HepG2 (cell line): ENCODE data around the gene SF3B6. TPM values are rescaled to one million over a fixed set of nuclear protein-coding genes. Genes with fewer than 3 reads are reported as not detected.
A peak's percentile ranks its signal among the peaks of the same experiment; 100 is the strongest.

Source experiments
- CBFB ChIP-seq: sonication (generic); formaldehyde crosslinking; IDR thresholded peaks from 2 replicates; pipeline ENCODE4 v1.4.0; 2020; ENCODE audit warnings: missing genetic modification reagents
- CEBPB ChIP-seq: IDR thresholded peaks from 2 replicates; pipeline ENCODE4 v1.6.1; 2011; ENCODE audit warnings: low read depth, low read length, improper control_type of control experiment, borderline replicate concordance
- DBP ChIP-seq: sonication (generic); formaldehyde crosslinking; IDR thresholded peaks from 2 replicates; pipeline ENCODE4 v1.4.0; 2020; ENCODE audit warnings: missing genetic modification reagents; ENCODE audit errors: not compliant biosample characterization
- FOXM1 ChIP-seq: sonication (generic); formaldehyde crosslinking; IDR thresholded peaks from 2 replicates; pipeline ENCODE4 v1.5.0; 2020; ENCODE audit warnings: missing genetic modification reagents
- GTF2F1 ChIP-seq: fragments of 150-350 bp; IDR thresholded peaks from 2 replicates; pipeline ENCODE4 v1.6.1; 2014; ENCODE audit warnings: low read length
- HINFP ChIP-seq: sonication (generic); formaldehyde crosslinking; IDR thresholded peaks from 2 replicates; pipeline ENCODE4 v1.4.0; 2020; ENCODE audit warnings: low read depth, mild to moderate bottlenecking, missing genetic modification reagents
- HNF1A ChIP-seq, 2 experiments: sonication (generic) in 1 of 2; formaldehyde crosslinking in 1 of 2; IDR thresholded peaks; 2 replicates each; pipeline versions ENCODE4 v1.4.0 to v1.6.1; 2016 to 2020; ENCODE audit warnings: borderline replicate concordance in 1 of 2, low read depth in 1 of 2, mild to moderate bottlenecking in 1 of 2, missing genetic modification reagents in 1 of 2
- KAT2B ChIP-seq: fragments of 150-350 bp; IDR thresholded peaks from 2 replicates; pipeline ENCODE4 v1.6.1; 2014; ENCODE audit warnings: low read depth, low read length, borderline replicate concordance
- MLLT10 ChIP-seq: sonication (generic); formaldehyde crosslinking; IDR thresholded peaks from 2 replicates; pipeline ENCODE4 v1.4.0; 2020; ENCODE audit warnings: missing genetic modification reagents
- NFIC ChIP-seq: IDR thresholded peaks from 2 replicates; pipeline ENCODE4 v1.6.1; 2012; ENCODE audit warnings: mild to moderate bottlenecking, low read length, inconsistent platforms
- ZBTB20 ChIP-seq: sonication (generic); formaldehyde crosslinking; IDR thresholded peaks from 2 replicates; pipeline ENCODE4 v1.8.1; 2023; ENCODE audit warnings: missing genetic modification reagents, low read depth, mild to moderate bottlenecking, borderline replicate concordance
- ZBTB46 ChIP-seq: sonication (generic); formaldehyde crosslinking; IDR thresholded peaks from 2 replicates; pipeline ENCODE4 v1.4.0; 2020; ENCODE audit warnings: mild to moderate bottlenecking, missing genetic modification reagents, borderline replicate concordance
- ZIK1 ChIP-seq: sonication (generic); formaldehyde crosslinking; IDR thresholded peaks from 2 replicates; pipeline ENCODE4 v1.5.0; 2020; ENCODE audit warnings: mild to moderate bottlenecking, low read depth, missing genetic modification reagents, borderline replicate concordance
- ZKSCAN5 ChIP-seq: sonication (generic); formaldehyde crosslinking; IDR thresholded peaks from 2 replicates; pipeline ENCODE4 v1.5.1; 2020; ENCODE audit warnings: mild to moderate bottlenecking, missing genetic modification reagents
- ZNF180 ChIP-seq: sonication (generic); formaldehyde crosslinking; IDR thresholded peaks from 2 replicates; pipeline ENCODE4 v1.4.0; 2020; ENCODE audit warnings: low read depth, missing genetic modification reagents, borderline replicate concordance
- ZNF225 ChIP-seq: sonication (generic); formaldehyde crosslinking; IDR thresholded peaks from 2 replicates; pipeline ENCODE4 v1.4.0; 2020; ENCODE audit warnings: mild to moderate bottlenecking, missing genetic modification reagents
- ZNF317 ChIP-seq: sonication (generic); formaldehyde crosslinking; IDR thresholded peaks from 2 replicates; pipeline ENCODE4 v1.5.0; 2020; ENCODE audit warnings: mild to moderate bottlenecking, missing genetic modification reagents
- ZNF446 ChIP-seq: sonication (generic); formaldehyde crosslinking; IDR thresholded peaks from 2 replicates; pipeline ENCODE4 v1.5.0; 2020; ENCODE audit warnings: mild to moderate bottlenecking, missing genetic modification reagents
- ZNF501 ChIP-seq: sonication (generic); formaldehyde crosslinking; IDR thresholded peaks from 2 replicates; pipeline ENCODE4 v1.5.1; 2020; ENCODE audit warnings: mild to moderate bottlenecking, moderate library complexity, missing genetic modification reagents
- ZNF879 ChIP-seq: sonication (generic); formaldehyde crosslinking; IDR thresholded peaks from 2 replicates; pipeline ENCODE4 v1.8.1; 2023; ENCODE audit warnings: missing genetic modification reagents
- ZSCAN22 ChIP-seq: sonication (generic); formaldehyde crosslinking; IDR thresholded peaks from 2 replicates; pipeline ENCODE4 v1.4.0; 2020; ENCODE audit warnings: mild to moderate bottlenecking, missing genetic modification reagents
- polyA plus RNA-seq, 8 experiments: library from polyadenylated mRNA; depleted of rRNA in 3 of 8; stranded (reverse) in 7 of 8; unstranded in 1 of 8; fragments of >200 nt; fragmentation: Illumina TruSeq in 4 of 8; extraction: Trizol in 4 of 8; gene quantifications; 2 replicates each; pipeline versions ENCODE4 v1.2.1 to v1.2.3, GENCODE V29; 2011 to 2016; ENCODE audit warnings: low read depth in 4 of 8, missing spikeins in 1 of 8, mixed read lengths in 1 of 8; ENCODE audit not compliant: insufficient read depth in 1 of 8
- total RNA-seq, 5 experiments: library from RNA; depleted of rRNA; stranded (reverse); fragments of >200 nt; fragmentation: Illumina TruSeq; extraction: Trizol; gene quantifications; 2 replicates each; pipeline ENCODE4 v1.2.3, GENCODE V29; 2016; ENCODE audit warnings: low read depth in 1 of 5

The SF3B6 gene
- total and polyA plus RNA-seq, 2 of the 13 experiments (the other 11 are each of a cell fraction or from before 2014, with no cell fraction given), result 177 to 182 TPM

- TF ChIP-seq ZNF879 (no peak), ZIK1 (CRISPR knock-in tag) (peak; percentile 22; the same call in 1 of the 2 replicates), FOXM1 (CRISPR knock-in tag) (no peak), ZKSCAN5 (CRISPR knock-in tag) (0 out of 2 replicates have a peak, but pooled peaks have one; percentile 33), GTF2F1 (no peak), HNF1A (IDR thresholded peaks at IDR 0.05; ENCODE audit: low read depth) (no peak), HNF1A (CRISPR knock-in tag; IDR thresholded peaks at IDR 0.05; ENCODE audit: borderline replicate concordance) (no peak; the same call in 1 of the 2 replicates), ZSCAN22 (CRISPR knock-in tag) (no peak), MLLT10 (CRISPR knock-in tag) (no peak), ZBTB46 (CRISPR knock-in tag) (peak; percentile 73; the same call in 1 of the 2 replicates), CBFB (CRISPR knock-in tag) (peak; percentile 59), DBP (no peak), ZNF446 (CRISPR knock-in tag) (no peak), ZNF225 (CRISPR knock-in tag) (peak; percentile 63; the same call in 1 of the 2 replicates), ZNF501 (CRISPR knock-in tag) (peak; percentile 93), ZNF180 (CRISPR knock-in tag) (no peak), ZNF317 (CRISPR knock-in tag) (no peak), NFIC (0 out of 2 replicates have a peak, but pooled peaks have one; percentile 14), KAT2B (no peak), HINFP (peak; percentile 98), ZBTB20 (no peak), CEBPB (no peak)
Observed at GRCh38 chr2:24084386-24085199, 8.5 kb upstream of the SF3B6 start, which contains the start of gene TP53I3 (continued).
